GM12891 (cell line): ENCODE results near the gene ABLIM2.

Experiments used
- PAX5 ChIP-seq: IDR thresholded peaks from 2 replicates; pipeline ENCODE4 v1.6.1; 2011; ENCODE audit warnings: low read length, moderate library complexity, mild to moderate bottlenecking; ENCODE audit not compliant: insufficient read depth, severe bottlenecking
- POLR2A ChIP-seq: IDR thresholded peaks from 2 replicates; pipeline ENCODE4 v1.6.1; 2011; ENCODE audit warnings: low read depth, low read length, control low read depth
- POLR2AphosphoS5 ChIP-seq: IDR thresholded peaks from 2 replicates; pipeline ENCODE4 v1.6.1; 2011; ENCODE audit warnings: low read depth, low read length, control low read depth
- SPI1 ChIP-seq: IDR thresholded peaks from 2 replicates; pipeline ENCODE4 v1.6.1; 2011; ENCODE audit warnings: low read depth, low read length, control low read depth
- TAF1 ChIP-seq: IDR thresholded peaks from 2 replicates; pipeline ENCODE4 v1.6.1; 2011; ENCODE audit warnings: low read depth, low read length, control low read depth

DNA sequence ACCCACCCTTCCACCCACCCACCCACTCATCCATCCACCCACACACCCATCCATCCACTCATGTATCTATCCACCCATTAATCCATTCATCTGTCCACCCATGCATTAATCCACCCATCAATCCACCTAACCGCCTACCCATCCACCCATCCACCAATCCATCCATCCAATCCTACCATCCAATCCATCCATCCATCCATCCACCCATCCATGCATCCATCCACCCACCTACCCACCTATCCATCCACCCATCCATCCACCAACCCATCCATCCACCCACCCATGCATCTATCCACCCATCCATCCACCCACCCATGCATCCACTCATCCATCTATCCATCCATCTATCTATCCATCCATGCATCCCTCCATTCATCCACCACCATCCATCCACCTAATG is 184.2 kb downstream of the ABLIM2 start:
- no peak for TF ChIP-seq POLR2AphosphoS5
- TF ChIP-seq POLR2A: no peak
- no peak for TF ChIP-seq TAF1
- TF ChIP-seq PAX5: no peak
- no peak for TF ChIP-seq SPI1
